Fibroblast of lung (primary cell): ENCODE data around the gene RASA3.

Experiments
- EZH2 ChIP-seq: IDR thresholded peaks from 2 replicates; pipeline ENCODE4 v1.5.1; 2012; ENCODE audit warnings: low read length, control low read depth, mild to moderate bottlenecking; ENCODE audit errors: missing control alignments
- TF ChIP-seq, protein P1 (sequence below), 2 donors: IDR thresholded peaks in 1 of 2; conservative IDR thresholded peaks in 1 of 2; 1 replicate in 1 of 2; 2 replicates in 1 of 2; pipeline ENCODE4 v1.5.1; 2011 to 2012; ENCODE audit warnings: low read length in 2 of 2, control low read depth in 1 of 2, inconsistent platforms in 1 of 2, low read depth in 1 of 2, mild to moderate bottlenecking in 1 of 2

DNA sequence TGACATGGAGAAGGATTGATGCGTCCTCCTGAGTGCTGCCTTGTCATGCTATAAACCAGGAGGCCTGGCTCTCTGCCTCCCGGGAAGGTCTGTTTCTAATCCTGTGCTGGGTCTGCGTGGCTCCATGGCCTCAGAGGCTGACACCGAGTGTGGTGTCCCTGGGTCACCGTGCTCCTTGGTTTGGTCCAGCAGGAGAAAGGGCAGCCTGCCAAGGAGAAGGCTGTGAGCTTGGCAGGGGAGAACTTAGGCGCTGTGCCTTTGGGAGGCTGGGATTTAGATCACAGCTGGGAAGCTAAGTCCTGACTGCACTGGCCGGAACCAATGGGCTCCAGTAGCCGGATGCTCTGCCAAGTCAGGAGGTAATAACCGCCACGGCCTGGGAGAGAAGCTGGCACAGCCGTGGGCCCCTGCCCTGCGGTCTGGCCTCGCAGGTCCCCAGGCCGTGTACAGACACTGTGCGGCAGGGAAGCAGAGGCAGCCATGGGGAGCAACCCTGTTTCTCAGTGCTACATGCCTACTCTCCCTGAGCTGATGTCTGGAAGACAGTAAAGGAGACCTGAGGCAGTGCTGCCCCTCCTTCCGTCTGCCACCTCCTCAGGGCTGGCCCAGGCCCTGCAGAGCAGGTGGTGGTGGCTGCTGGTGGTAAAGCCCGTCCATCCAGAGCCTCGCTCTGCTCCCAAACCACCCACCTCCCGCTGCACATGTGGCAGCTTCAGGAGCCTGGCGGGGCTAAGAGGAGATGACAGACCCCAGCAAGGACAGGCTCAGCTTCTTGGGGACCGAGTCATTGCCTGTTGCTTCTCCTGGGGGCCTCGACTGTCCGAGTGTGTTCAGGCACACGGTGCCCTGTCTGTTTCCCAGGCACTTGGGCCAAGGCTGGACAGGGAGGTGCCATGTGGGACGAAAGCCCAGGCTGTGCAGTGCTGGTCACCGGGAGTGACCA is 203.5 kb downstream of the RASA3 start:
- TF ChIP-seq, protein P1, sequence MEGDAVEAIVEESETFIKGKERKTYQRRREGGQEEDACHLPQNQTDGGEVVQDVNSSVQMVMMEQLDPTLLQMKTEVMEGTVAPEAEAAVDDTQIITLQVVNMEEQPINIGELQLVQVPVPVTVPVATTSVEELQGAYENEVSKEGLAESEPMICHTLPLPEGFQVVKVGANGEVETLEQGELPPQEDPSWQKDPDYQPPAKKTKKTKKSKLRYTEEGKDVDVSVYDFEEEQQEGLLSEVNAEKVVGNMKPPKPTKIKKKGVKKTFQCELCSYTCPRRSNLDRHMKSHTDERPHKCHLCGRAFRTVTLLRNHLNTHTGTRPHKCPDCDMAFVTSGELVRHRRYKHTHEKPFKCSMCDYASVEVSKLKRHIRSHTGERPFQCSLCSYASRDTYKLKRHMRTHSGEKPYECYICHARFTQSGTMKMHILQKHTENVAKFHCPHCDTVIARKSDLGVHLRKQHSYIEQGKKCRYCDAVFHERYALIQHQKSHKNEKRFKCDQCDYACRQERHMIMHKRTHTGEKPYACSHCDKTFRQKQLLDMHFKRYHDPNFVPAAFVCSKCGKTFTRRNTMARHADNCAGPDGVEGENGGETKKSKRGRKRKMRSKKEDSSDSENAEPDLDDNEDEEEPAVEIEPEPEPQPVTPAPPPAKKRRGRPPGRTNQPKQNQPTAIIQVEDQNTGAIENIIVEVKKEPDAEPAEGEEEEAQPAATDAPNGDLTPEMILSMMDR (conservative IDR thresholded peaks at IDR 0.05 in 1 of 2, IDR thresholded peaks at IDR 0.05 in 1 of 2; ENCODE audit: low read depth in 1 of 2, low read length in 2 of 2), result no peak
- TF ChIP-seq EZH2, result no peak
